Measurements from ENCODE around the gene KCTD18.

Gene KCTD18

GRCh38 chr2:200444530-200444929, 65.3 kb downstream of the KCTD18 start:
- TF ChIP-seq, protein P1, sequence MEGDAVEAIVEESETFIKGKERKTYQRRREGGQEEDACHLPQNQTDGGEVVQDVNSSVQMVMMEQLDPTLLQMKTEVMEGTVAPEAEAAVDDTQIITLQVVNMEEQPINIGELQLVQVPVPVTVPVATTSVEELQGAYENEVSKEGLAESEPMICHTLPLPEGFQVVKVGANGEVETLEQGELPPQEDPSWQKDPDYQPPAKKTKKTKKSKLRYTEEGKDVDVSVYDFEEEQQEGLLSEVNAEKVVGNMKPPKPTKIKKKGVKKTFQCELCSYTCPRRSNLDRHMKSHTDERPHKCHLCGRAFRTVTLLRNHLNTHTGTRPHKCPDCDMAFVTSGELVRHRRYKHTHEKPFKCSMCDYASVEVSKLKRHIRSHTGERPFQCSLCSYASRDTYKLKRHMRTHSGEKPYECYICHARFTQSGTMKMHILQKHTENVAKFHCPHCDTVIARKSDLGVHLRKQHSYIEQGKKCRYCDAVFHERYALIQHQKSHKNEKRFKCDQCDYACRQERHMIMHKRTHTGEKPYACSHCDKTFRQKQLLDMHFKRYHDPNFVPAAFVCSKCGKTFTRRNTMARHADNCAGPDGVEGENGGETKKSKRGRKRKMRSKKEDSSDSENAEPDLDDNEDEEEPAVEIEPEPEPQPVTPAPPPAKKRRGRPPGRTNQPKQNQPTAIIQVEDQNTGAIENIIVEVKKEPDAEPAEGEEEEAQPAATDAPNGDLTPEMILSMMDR (IDR thresholded peaks at IDR 0.05; ENCODE audit: low read depth, low read length), result no peak
- no peak overlapping the region for H3K4me3 ChIP-seq (ENCODE audit: low read depth, low read length)

DNA sequence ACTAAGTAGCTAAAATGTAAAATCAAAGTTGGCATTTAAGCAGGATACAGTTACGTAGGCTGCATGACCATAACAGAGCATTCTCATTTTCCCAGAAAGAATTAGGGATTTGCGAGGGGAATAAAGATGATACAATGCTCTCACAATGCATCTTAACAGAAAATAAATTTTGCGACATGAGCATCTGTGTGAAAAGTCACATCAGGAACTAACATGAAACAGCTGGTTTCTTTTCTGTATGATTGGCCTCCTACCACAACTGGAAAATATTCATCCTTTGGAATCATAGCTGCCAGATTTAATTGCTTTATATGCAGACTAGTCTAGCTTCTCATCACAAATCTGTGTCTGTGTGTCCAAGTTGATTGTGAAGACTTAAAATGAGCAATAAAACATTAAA, 66.0 kb downstream of the KCTD18 start:
- H3K4me3 ChIP-seq (ENCODE audit: low read depth, low read length), result no peak overlapping the region
- TF ChIP-seq, protein P1 (IDR thresholded peaks at IDR 0.05; ENCODE audit: low read depth, low read length), result no peak

- TF ChIP-seq, protein P1 (IDR thresholded peaks at IDR 0.05; ENCODE audit: low read depth, low read length), result no peak
- H3K4me3 ChIP-seq (ENCODE audit: low read depth, low read length), result no peak overlapping the region
Observed at GRCh38 chr2:200443376-200443775, 66.5 kb downstream of the KCTD18 start.

DNA sequence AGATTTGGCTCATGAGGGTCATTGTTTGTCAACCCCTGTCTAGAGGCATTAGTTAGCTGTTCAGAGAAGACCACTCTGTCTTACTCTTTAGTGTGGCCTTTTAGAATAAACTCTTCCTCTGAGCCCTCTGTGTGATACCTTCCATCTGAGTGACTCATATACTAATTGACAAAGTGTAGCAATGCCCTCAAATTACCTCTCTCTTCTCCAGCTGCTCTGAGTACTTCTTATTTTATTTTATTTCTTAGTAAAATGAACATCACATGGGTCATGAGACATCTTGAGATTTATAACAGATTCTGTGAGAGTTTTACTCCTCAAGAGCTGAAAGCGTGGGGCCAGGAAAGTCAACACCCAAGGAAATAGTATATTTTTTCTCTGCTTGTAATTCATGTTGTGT, 67.4 kb downstream of the KCTD18 start:
- TF ChIP-seq, protein P1 (IDR thresholded peaks at IDR 0.05; ENCODE audit: low read depth, low read length), result no peak
- no peak overlapping the region; the same call in 1 of the 2 replicates for H3K4me3 ChIP-seq (ENCODE audit: low read depth, low read length)

DNA sequence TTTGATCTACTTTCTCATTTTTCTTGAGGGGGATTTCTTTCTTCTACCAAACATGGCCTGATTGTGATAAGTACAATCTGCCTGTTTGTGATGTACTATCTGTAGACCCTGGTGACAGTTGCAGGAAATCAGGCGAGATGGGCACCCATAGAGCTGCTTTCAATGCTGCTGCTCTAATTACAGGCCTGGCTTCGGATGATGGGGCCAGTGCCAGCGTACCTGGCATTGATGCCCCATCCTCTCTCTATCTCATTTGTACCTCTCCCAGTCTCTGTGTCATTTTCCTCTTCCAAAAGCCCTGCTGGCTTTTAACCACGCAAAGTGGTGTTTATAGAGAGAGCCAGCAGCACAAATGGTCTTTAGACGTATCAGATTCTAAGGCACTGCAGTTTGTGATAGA, 69.9 kb downstream of the KCTD18 start:
- H3K4me3 ChIP-seq (ENCODE audit: low read depth, low read length), result no peak overlapping the region
- TF ChIP-seq, protein P1 (IDR thresholded peaks at IDR 0.05; ENCODE audit: low read depth, low read length), result no peak

Data from WI38 (cell line).